ENCODE measurements around the gene MAPK8IP3. TPM values are rescaled to one million over a fixed set of nuclear protein-coding genes. Genes with fewer than 3 reads are reported as not detected.

MAPK8IP3 gene
- total and polyA plus RNA-seq, 9 of the 15 experiments (the other 6 are each of a cell fraction or from before 2014, with no cell fraction given): 0.17 to 58.7 (median 16.7) TPM

DNA sequence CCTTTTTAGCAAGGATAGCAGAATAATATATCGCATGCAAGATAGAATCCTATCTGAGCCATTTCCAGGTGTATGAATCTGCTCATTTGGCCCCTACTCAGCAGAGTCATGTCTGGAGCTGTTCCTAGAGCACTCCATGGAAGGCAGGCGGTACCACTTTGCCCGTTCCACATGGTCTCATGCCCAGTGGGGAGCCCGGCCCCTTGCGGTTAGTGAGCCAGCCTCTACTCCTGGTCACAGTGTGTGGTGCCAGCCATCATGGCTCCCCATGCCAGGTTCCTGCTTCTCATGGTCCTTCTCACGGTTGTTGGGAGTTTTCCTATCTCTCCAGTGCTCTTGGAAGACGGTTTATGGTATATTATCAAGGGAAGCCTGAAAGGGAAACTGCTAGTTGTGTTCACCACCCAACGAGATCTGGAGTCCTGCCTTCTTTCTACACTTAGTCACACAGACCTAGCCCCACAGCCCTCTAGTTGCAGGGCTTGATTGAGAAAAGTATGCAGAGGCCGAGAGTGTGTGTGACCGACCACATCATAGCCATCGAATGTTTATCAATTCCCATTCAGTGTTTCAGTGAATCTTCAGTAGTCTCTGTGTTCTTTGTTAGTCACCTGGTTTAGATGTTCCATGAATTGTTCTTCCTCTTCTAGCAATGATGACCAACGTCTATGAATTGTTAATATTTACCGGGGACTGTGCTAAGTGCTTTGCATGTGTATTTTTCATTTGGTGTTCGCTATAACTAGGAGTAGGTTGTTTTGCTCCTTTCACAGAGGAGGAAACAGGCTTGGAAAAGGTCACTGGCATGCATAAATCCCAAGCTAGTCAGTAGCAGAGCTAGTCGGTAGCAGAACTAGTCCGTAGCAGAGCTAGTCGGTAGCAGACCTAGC is 18.3 kb upstream of the MAPK8IP3 start (continued):
- TF ChIP-seq ZFP1 (CRISPR knock-in tag; IDR thresholded peaks at IDR 0.05): no peak

DNA sequence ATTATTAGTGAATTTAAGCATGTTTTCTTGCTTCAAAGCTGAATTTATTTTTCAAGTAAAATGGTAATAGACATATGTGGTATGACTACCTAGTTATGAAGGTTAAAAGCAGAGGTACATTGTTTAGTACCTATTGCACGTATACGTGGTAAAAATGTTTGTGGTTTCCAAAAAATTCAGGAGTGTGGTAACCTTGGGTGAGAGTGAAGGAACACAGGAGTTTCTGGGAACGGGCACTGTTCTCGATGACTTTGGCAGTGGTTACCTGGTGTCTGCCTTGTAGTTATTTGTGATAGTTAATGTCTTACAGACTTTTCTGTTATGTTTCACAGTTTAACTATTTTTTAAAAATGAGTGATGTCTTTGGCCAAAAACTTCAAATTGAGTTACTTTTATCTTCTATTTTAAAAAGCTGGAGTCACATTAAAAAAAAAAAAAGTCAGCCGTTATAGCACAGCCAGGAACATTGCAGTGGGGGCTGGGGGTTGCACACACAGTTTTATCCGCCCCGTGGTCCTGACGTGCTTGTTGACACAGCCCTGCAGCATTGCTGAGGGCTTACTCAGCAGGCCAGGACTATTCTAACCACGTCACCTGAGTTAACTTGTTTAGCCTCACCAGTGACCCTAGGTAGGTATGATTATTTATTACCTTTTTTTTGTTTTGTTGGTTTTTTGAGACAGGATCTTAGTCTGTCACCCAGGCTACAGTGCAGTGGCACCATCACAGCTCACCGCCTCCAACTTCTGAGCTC is 17.0 kb upstream of the MAPK8IP3 start:
- H4K20me1 ChIP-seq (replicated peaks; ENCODE audit: control insufficient read depth, insufficient read depth, low read length): peaks cover 3% of the 10 kb centered on the region; the same call in 1 of the 2 replicates
- WGBS (ENCODE audit: insufficient coverage, low coverage, missing lambda C conversion rate): 95% methylated on average over 10 of the region's 10 CpGs
- H3K9me1 ChIP-seq (ENCODE audit: control insufficient read depth, insufficient read depth, low read length): no peaks in the 10 kb centered on the region
- ATAC-seq: no peak
- no peak overlapping the region for H3K27ac ChIP-seq (ENCODE audit: extremely low read depth, low read depth, low read length)
- peaks cover 0 to 4% of the 10 kb centered on the region in 2 experiments; a peak in 1 of 5 replicates for H3K4me1 ChIP-seq (replicated peaks in 1 of 2; ENCODE audit: control insufficient read depth in 2 of 2, insufficient read depth in 2 of 2, low read length in 2 of 2)
- H3K9me3 ChIP-seq (replicated peaks; ENCODE audit: control insufficient read depth, insufficient read depth, low read depth, low read length): no peaks in the 10 kb centered on the region
- peaks cover 88% of the 10 kb centered on the region for H3K79me2 ChIP-seq (ENCODE audit: control insufficient read depth, insufficient read depth, low read length)
- intact Hi-C loops (cut with micrococcal nuclease) (no loop called here), in situ Hi-C loops (cut with MboI) (no loop called here)
- POLR2A ChIA-PET: interaction anchor here (1.8 kb wide), 1 partner anchor 17 kb away, joined by 6 read pairs; the partner anchor contains the start of gene MAPK8IP3
- H3K4me3 ChIP-seq: no peak overlapping the region
- H3K27me3 ChIP-seq (ENCODE audit: control insufficient read depth in 2 of 2, insufficient read depth in 2 of 2, low read length in 2 of 2): no peaks in the 10 kb centered on the region
- CTCF ChIA-PET (ENCODE audit: low intra/inter-chr PET ratio): no interaction called here
- no peak overlapping the region for H3K4me2 ChIP-seq (ENCODE audit: insufficient read depth, low read length)
- no peak overlapping the region for H2AFZ ChIP-seq (ENCODE audit: low read depth, low read length)
- no peak for DNase-seq (ENCODE audit: extremely low read depth in 1 of 4, low spot score in 3 of 4)
- BruUV-seq (replicated peaks): no TSS peak
- H3K36me3 ChIP-seq (ENCODE audit: control insufficient read depth, insufficient read depth, low read length): peaks cover 95% of the 10 kb centered on the region
- no peak overlapping the region for H3K9ac ChIP-seq (ENCODE audit: insufficient read depth in 1 of 2, low read depth in 2 of 2, low read length in 2 of 2)
- no peak for FAIRE-seq
- TF ChIP-seq, protein P1, sequence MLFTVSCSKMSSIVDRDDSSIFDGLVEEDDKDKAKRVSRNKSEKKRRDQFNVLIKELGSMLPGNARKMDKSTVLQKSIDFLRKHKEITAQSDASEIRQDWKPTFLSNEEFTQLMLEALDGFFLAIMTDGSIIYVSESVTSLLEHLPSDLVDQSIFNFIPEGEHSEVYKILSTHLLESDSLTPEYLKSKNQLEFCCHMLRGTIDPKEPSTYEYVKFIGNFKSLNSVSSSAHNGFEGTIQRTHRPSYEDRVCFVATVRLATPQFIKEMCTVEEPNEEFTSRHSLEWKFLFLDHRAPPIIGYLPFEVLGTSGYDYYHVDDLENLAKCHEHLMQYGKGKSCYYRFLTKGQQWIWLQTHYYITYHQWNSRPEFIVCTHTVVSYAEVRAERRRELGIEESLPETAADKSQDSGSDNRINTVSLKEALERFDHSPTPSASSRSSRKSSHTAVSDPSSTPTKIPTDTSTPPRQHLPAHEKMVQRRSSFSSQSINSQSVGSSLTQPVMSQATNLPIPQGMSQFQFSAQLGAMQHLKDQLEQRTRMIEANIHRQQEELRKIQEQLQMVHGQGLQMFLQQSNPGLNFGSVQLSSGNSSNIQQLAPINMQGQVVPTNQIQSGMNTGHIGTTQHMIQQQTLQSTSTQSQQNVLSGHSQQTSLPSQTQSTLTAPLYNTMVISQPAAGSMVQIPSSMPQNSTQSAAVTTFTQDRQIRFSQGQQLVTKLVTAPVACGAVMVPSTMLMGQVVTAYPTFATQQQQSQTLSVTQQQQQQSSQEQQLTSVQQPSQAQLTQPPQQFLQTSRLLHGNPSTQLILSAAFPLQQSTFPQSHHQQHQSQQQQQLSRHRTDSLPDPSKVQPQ (CRISPR knock-in tag; IDR thresholded peaks at IDR 0.05; ENCODE audit: borderline replicate concordance): no peak
- TF ChIP-seq ZNF354B (CRISPR knock-in tag; IDR thresholded peaks at IDR 0.05) (no peak), ZNF551 (CRISPR knock-in tag; IDR thresholded peaks at IDR 0.05) (no peak), RCOR1 (IDR thresholded peaks at IDR 0.05; ENCODE audit: borderline replicate concordance in 1 of 2, low read depth in 2 of 2, low read length in 2 of 2) (no peak), ZNF766 (CRISPR knock-in tag; conservative IDR thresholded peaks at IDR 0.05) (no peak)
- TF ChIP-seq, protein P2, sequence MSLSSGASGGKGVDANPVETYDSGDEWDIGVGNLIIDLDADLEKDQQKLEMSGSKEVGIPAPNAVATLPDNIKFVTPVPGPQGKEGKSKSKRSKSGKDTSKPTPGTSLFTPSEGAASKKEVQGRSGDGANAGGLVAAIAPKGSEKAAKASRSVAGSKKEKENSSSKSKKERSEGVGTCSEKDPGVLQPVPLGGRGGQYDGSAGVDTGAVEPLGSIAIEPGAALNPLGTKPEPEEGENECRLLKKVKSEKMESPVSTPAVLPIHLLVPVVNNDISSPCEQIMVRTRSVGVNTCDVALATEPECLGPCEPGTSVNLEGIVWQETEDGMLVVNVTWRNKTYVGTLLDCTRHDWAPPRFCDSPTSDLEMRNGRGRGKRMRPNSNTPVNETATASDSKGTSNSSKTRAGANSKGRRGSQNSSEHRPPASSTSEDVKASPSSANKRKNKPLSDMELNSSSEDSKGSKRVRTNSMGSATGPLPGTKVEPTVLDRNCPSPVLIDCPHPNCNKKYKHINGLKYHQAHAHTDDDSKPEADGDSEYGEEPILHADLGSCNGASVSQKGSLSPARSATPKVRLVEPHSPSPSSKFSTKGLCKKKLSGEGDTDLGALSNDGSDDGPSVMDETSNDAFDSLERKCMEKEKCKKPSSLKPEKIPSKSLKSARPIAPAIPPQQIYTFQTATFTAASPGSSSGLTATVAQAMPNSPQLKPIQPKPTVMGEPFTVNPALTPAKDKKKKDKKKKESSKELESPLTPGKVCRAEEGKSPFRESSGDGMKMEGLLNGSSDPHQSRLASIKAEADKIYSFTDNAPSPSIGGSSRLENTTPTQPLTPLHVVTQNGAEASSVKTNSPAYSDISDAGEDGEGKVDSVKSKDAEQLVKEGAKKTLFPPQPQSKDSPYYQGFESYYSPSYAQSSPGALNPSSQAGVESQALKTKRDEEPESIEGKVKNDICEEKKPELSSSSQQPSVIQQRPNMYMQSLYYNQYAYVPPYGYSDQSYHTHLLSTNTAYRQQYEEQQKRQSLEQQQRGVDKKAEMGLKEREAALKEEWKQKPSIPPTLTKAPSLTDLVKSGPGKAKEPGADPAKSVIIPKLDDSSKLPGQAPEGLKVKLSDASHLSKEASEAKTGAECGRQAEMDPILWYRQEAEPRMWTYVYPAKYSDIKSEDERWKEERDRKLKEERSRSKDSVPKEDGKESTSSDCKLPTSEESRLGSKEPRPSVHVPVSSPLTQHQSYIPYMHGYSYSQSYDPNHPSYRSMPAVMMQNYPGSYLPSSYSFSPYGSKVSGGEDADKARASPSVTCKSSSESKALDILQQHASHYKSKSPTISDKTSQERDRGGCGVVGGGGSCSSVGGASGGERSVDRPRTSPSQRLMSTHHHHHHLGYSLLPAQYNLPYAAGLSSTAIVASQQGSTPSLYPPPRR (CRISPR knock-in tag; IDR thresholded peaks at IDR 0.05; ENCODE audit: borderline replicate concordance): no peak
- TF ChIP-seq, protein P3, sequence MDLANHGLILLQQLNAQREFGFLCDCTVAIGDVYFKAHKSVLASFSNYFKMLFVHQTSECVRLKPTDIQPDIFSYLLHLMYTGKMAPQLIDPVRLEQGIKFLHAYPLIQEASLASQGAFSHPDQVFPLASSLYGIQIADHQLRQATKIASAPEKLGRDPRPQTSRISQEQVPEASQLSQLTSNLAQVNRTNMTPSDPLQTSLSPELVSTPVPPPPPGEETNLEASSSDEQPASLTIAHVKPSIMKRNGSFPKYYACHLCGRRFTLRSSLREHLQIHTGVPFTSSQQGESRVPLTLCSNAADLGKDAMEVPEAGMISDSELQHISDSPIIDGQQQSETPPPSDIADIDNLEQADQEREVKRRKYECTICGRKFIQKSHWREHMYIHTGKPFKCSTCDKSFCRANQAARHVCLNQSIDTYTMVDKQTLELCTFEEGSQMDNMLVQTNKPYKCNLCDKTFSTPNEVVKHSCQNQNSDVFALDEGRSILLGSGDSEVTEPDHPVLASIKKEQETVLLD (IDR thresholded peaks at IDR 0.05): no peak
